AG04449 (cell line): ENCODE data around the gene SRPRA.
"Not testable (repeated sequence)": the region's sequence is repeated elsewhere in the genome, so short reads cannot be mapped to it uniquely, and the experiment has no call there.

Experiments used
- CTCF ChIA-PET: fragments of 350-600 bp; formaldehyde crosslinking; extraction: SDS; loops from one replicate; lab custom pipeline; 2021; ENCODE audit warnings: antibody characterized with exemption; lab: Yijun Ruan, JAX
- POLR2A ChIA-PET: fragments of 400-600, 350-600 bp; formaldehyde crosslinking; extraction: SDS; loops from one replicate; lab custom pipeline; 2020; ENCODE audit warnings: antibody characterized with exemption, inconsistent platforms; lab: Yijun Ruan, JAX
- DNase-seq: peaks from one replicate; pipeline ENCODE4 v3.0.0-alpha.2; 2010; ENCODE audit warnings: low read depth, low spot score
- H3K4me3 ChIP-seq: 2 replicates; pipeline ENCODE4 v1.5.1; 2011; ENCODE audit warnings: low read depth, mild to moderate bottlenecking, control low read depth, low read length
- CTCF ChIP-seq: IDR thresholded peaks from one replicate; pipeline ENCODE4 v1.5.1; 2011; ENCODE audit warnings: mild to moderate bottlenecking, moderate library complexity, low read length, control low read depth, inconsistent platforms; ENCODE audit not compliant: insufficient read depth; ENCODE audit errors: missing control alignments

SRPRA gene

GRCh38 chr11:126263489-126263888, 5.2 kb downstream of the SRPRA start:
- H3K4me3 ChIP-seq = no peak overlapping the region
- ChIA-PET CTCF (no interaction called here), POLR2A (no interaction called here)
- DNase-seq = no peak
- TF ChIP-seq CTCF = no peak

- ChIA-PET CTCF (no interaction called here), POLR2A (no interaction called here)
- H3K4me3 ChIP-seq = no peak overlapping the region
- no peak for TF ChIP-seq CTCF
- no peak for DNase-seq
Measured at GRCh38 chr11:126262216-126262615, 6.5 kb downstream of the SRPRA start.

- CTCF ChIA-PET = interaction anchor here (0.8 kb wide), 1 partner anchor 14 kb away, joined by 3 read pairs; no protein-coding TSS in a partner anchor
Measured at GRCh38 chr11:126257764-126258163, 10.9 kb downstream of the SRPRA start.

DNA sequence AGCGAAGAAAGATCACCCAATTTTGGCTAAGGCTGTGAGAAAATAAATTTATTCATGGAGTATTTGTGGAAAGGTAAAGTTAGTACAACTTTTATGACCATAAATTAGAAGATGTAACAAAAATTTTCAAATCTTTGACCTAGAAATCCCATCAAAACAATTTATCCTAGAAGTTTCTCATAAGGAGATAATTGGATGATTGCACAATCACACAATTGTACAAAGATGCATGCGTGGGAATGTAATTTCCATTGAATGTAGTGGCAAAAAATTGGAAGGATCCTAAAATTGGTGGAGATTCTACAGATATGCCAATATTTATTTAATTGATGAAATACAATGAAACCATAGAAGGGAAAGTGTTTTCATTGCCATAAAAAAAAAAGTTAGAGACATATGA, 11.6 kb downstream of the SRPRA start:
- ChIA-PET POLR2A (no interaction called here), CTCF (no interaction called here)
- H3K4me3 ChIP-seq = no peak overlapping the region
- TF ChIP-seq CTCF = no peak
- DNase-seq = no peak

More at GRCh38 chr11:126257764-126258163, 10.9 kb downstream of the SRPRA start:
- no peak for DNase-seq
- no peak for TF ChIP-seq CTCF
- POLR2A ChIA-PET = no interaction called here
- H3K4me3 ChIP-seq = no peak overlapping the region

GRCh38 chr11:126256216-126256615, 12.5 kb downstream of the SRPRA start:
- TF ChIP-seq CTCF = no peak
- ChIA-PET CTCF (no interaction called here), POLR2A (no interaction called here)
- DNase-seq = no peak
- no peak overlapping the region for H3K4me3 ChIP-seq

DNA sequence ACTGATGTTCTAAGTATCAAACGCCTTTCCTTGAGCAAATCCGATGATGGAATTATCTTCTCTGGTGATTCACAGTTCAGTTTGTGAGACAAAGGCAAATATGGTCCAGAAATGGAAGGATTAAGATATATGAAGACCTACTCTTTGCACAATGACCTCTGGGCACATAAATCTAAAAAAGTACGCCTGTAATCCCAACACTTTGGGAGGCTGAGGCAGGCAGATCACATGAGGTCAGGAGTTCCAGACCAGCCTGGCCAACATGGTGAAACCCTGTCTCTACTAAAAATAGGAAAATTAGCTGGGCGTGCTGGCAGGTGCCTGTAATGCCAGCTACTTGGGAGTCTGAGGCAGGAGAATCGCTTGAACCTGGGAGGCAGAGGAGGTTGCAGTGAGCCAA, 13.2 kb downstream of the SRPRA start:
- CTCF ChIA-PET, H3K4me3 ChIP-seq, DNase-seq: not testable (repeated sequence)
- POLR2A ChIA-PET = interaction anchor here (0.5 kb wide), 1 partner anchor 18 kb away, joined by 4 read pairs; no protein-coding TSS in a partner anchor

- ChIA-PET POLR2A (interaction anchor here (0.5 kb wide), 1 partner anchor 17 kb away, joined by 4 read pairs; no protein-coding TSS in a partner anchor), CTCF (no interaction called here)
- no peak for DNase-seq
Measured at GRCh38 chr11:126254819-126255218, 13.9 kb downstream of the SRPRA start.

More at GRCh38 chr11:126254819-126255218, 13.9 kb downstream of the SRPRA start:
- H3K4me3 ChIP-seq = no peak overlapping the region
- no peak for TF ChIP-seq CTCF
